ENCODE data around the gene TCEAL9. TPM values are rescaled to one million over a fixed set of nuclear protein-coding genes. Genes with fewer than 3 reads are reported as not detected.

TCEAL9 gene
- total and polyA plus RNA-seq, 4 donors: 7.7 to 22.8 (median 13.3) TPM

GRCh38 chrX:103404231-103405008, 48.1 kb downstream of the TCEAL9 start:
- H3K4me1 ChIP-seq (ENCODE audit: control insufficient read depth in 4 of 4, insufficient read depth in 4 of 4, low read length in 3 of 4): peaks cover 0 to 6% (median 1%) of the 10 kb centered on the region in 4 donors
- H3K9me3 ChIP-seq (ENCODE audit: control insufficient read depth in 4 of 4, low read length in 3 of 4): no peaks in the 10 kb centered on the region
- H3K9ac ChIP-seq (ENCODE audit: low read depth in 1 of 2, low read length in 2 of 2): peak overlapping the region in 1 of 2 donors; percentile 22
- 1% methylated on average over 19 of the region's 19 CpGs for WGBS
- H3K27ac ChIP-seq (ENCODE audit: low read depth in 1 of 2, low read length in 2 of 2): no peak overlapping the region
- H3K36me3 ChIP-seq (ENCODE audit: control insufficient read depth in 4 of 4, insufficient read depth in 3 of 4, low read depth in 1 of 4, low read length in 3 of 4): no peaks in the 10 kb centered on the region
- DNase-seq (ENCODE audit: low spot score): peak; percentile 48
- peak overlapping the region; percentile 44 to 79 (median 57) for H3K4me3 ChIP-seq (ENCODE audit: low read depth in 1 of 3, low read length in 3 of 3)
- H3K27me3 ChIP-seq (ENCODE audit: control insufficient read depth in 4 of 4, insufficient read depth in 4 of 4, low read length in 3 of 4): peaks cover 0 to 2% (median 0%) of the 10 kb centered on the region in 4 donors
- TF ChIP-seq ATF3 (IDR thresholded peaks at IDR 0.05): no peak
- no peak for TF ChIP-seq ZBTB33 (IDR thresholded peaks at IDR 0.05)
- TF ChIP-seq REST (IDR thresholded peaks at IDR 0.05): no peak
- TF ChIP-seq FOXA1 (IDR thresholded peaks at IDR 0.05): no peak
- no peak for TF ChIP-seq CTCF (IDR thresholded peaks at IDR 0.05; ENCODE audit: low read depth, low read length, missing input control)
- peak; percentile 87 for TF ChIP-seq YY1 (IDR thresholded peaks at IDR 0.05)
- peak; percentile 47 to 79 for TF ChIP-seq GABPA (IDR thresholded peaks at IDR 0.05 in 1 of 2, conservative IDR thresholded peaks at IDR 0.05 in 1 of 2)
- TF ChIP-seq RAD21 (IDR thresholded peaks at IDR 0.05): no peak
- TF ChIP-seq SP1 (IDR thresholded peaks at IDR 0.05): peak; percentile 30
- TF ChIP-seq NR2F2 (IDR thresholded peaks at IDR 0.05): peak; percentile 95
- TF ChIP-seq HNF4G (IDR thresholded peaks at IDR 0.05): no peak
- no peak for TF ChIP-seq RXRA (IDR thresholded peaks at IDR 0.05)
- peak; percentile 14 to 18 for TF ChIP-seq HNF4A (conservative IDR thresholded peaks at IDR 0.05)

- Histone ChIP-seq H3K9ac (ENCODE audit: low read depth in 1 of 2, low read length in 2 of 2) (peak overlapping the region in 1 of 2 donors; percentile 22), H3K4me3 (ENCODE audit: low read depth in 1 of 3, low read length in 3 of 3) (peak overlapping the region; percentile 44 to 79 (median 57)), H3K27me3 (ENCODE audit: control insufficient read depth in 4 of 4, insufficient read depth in 4 of 4, low read length in 3 of 4) (peaks cover 0 to 2% (median 0%) of the 10 kb centered on the region in 4 donors), H3K9me3 (ENCODE audit: control insufficient read depth in 4 of 4, low read length in 3 of 4) (no peaks in the 10 kb centered on the region), H3K36me3 (ENCODE audit: control insufficient read depth in 4 of 4, insufficient read depth in 3 of 4, low read depth in 1 of 4, low read length in 3 of 4) (no peaks in the 10 kb centered on the region), H3K4me1 (ENCODE audit: control insufficient read depth in 4 of 4, insufficient read depth in 4 of 4, low read length in 3 of 4) (peaks cover 0 to 6% (median 1%) of the 10 kb centered on the region in 4 donors), H3K27ac (ENCODE audit: low read depth in 1 of 2, low read length in 2 of 2) (no peak overlapping the region)
- DNase-seq (ENCODE audit: low spot score): no peak
- WGBS: 6% methylated on average over 7 of the region's 7 CpGs
- TF ChIP-seq REST (IDR thresholded peaks at IDR 0.05): no peak
- no peak for TF ChIP-seq EGR1 (IDR thresholded peaks at IDR 0.05; ENCODE audit: low read depth in 2 of 2)
- no peak for TF ChIP-seq FOXA1 (IDR thresholded peaks at IDR 0.05)
- no peak for TF ChIP-seq CTCF (IDR thresholded peaks at IDR 0.05; ENCODE audit: low read depth, low read length, missing input control)
- TF ChIP-seq HNF4A (conservative IDR thresholded peaks at IDR 0.05): no peak
- TF ChIP-seq HNF4G (IDR thresholded peaks at IDR 0.05): no peak
- TF ChIP-seq ATF3 (IDR thresholded peaks at IDR 0.05): no peak
- TF ChIP-seq JUND (IDR thresholded peaks at IDR 0.05): no peak
- TF ChIP-seq MAX (IDR thresholded peaks at IDR 0.05): no peak
These were observed 48.7 kb downstream of the TCEAL9 start for GRCh38 chrX:103405009-103405333.

Measured in liver (tissue), 9 donors.